GM21825 (cell line): Measurements from ENCODE around the gene MPRIP.

ENCODE experiments used
- ATAC-seq: cut with Tn5 transposase; IDR thresholded peaks from one replicate; pipeline ENCODE4 v1.9.1; 2021; ENCODE audit warnings: mild to moderate bottlenecking, moderate library complexity; ENCODE audit not compliant: unreplicated experiment

Gene MPRIP

DNA sequence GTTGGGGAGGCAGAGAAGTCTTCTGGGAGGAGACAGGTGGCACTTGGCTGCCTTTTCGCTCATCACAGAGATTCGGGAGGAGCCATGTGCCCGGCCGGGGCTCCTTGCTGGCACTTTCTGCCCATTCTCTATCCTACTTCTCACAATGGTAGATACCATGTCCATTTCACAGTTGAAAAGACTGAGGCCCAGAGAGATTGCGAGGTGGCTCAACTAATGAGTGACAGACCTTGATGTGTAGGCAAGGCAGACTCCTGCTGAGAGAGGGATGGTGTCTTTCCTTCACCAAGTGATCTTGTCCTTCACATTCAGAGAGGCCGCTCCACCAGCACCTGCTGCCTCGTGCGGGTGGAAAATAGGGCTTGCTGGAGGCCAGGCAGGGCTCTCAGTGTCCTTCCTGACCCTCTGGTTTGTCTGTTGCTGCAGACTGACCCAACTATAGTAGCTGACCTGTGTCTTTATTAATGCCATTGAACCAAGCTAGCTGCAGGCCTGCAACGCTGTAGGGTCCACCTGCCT, 42.1 kb downstream of the MPRIP start:
- ATAC-seq, result no peak

GRCh38 chr17:17084941-17085340, 42.7 kb downstream of the MPRIP start:
- ATAC-seq, result no peak

DNA sequence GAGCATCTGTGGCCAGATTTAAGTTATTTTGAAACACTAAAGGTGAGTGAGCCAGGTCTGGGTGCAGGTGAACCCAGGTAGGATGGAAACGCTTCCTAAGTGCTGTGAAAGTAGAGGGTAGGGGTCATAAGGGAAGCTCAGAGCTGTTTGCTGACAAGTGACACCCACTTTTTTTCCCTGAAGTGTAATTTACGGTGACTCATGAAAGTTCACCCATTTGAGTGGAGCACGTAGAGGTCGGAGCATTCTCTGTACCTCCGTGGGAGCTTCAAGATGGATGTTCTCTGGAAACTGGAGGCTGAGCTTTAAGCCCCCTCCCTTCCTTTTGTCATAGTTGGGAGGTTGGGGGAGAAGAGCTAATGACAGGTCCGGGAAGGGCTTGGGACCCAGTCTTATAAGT, 44.3 kb downstream of the MPRIP start:
- ATAC-seq, result no peak

DNA sequence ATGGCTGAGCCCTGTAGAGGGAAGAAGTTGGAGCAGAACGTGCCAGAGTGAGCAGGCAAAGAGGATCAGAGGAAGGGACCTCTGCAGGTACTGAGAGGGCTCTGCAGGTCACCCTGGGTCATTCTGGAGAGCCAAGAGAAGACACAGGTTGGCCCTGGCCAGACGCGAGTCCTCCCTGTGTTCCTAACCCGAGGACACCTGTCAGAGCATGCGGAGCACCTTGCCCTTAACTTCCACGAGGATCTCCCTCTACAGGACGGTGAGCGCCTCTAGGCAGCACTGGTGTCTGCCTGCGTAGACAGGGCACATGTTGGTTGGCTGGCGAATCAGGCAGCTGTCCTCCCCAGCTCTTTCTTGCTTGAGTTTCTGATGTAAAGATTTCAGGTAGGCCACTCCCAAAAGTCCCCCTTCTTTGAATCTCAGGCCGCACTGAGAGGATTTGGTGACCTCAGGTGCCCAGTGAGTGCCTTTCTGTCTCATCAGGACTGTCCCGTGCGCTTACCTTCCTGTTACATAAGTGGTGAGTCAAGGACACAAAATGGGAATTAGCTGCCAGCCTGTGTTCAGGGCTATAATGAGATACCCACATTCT, 45.3 kb downstream of the MPRIP start:
- no peak for ATAC-seq

DNA sequence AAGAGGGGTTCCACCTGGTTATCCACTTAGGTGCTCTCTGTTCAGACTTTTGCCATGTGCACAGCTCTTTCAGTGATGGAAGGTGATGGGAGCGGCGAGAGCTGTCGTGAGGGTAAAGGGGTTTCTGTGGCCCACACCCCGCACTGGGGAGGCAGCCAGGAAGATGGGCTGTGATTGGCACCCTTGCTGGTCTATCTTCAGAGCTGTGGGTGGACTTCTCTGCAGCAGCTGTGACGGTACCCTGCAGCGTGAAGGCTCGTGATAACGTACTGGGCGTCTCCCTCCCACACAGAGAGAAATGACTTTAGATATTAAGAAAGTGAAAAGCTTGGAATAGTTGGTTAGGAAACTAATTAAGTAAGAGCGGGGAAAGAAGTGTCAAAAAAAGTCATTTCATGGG, 45.8 kb downstream of the MPRIP start:
- ATAC-seq, result no peak

DNA sequence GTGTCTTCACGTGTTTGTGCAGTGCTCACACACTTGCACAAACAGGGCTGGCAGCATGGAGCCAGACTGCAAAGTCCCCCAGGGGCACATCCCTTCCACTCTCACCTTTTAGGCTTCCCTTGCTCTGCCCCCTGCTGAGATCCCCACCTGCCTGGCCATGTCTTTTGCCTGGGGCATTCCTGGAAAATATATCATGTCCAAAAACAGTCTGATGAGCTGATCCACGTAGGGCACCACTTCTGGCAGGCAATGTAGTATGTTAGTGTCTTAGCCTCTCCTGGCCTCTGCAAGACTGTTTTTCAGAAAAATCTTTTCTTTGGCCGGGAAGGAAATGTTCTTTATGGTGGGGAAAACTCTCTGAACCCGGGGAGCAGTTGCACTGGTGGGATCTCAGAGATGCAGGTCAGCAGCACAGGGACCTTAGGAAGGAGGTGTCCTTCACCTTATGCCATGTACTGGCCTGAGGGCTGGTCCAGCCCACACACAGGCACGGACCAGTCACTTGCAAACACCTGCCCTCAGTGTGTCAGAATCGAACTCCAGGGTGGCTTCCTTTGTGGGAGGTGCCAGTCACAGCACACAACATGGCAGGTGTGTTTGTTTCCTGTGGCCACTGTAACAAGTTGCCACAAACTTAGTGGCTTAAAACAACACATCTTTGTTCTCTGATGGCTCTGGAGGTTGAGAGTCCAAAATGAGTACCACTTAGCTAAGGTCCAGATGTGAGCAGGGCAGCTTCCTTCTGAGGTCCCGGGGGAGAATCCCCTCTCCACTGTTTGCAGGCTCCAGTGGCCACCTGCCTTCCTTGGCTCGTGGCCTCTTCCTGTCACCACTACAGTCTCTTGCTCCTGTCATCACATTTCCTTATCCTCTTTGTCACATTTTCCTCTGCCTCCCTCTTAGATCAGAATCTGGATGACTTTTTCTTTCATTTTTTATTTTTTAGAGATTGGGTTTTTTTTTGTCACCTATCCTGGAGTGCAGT, 46.6 kb downstream of the MPRIP start:
- no peak for ATAC-seq

DNA sequence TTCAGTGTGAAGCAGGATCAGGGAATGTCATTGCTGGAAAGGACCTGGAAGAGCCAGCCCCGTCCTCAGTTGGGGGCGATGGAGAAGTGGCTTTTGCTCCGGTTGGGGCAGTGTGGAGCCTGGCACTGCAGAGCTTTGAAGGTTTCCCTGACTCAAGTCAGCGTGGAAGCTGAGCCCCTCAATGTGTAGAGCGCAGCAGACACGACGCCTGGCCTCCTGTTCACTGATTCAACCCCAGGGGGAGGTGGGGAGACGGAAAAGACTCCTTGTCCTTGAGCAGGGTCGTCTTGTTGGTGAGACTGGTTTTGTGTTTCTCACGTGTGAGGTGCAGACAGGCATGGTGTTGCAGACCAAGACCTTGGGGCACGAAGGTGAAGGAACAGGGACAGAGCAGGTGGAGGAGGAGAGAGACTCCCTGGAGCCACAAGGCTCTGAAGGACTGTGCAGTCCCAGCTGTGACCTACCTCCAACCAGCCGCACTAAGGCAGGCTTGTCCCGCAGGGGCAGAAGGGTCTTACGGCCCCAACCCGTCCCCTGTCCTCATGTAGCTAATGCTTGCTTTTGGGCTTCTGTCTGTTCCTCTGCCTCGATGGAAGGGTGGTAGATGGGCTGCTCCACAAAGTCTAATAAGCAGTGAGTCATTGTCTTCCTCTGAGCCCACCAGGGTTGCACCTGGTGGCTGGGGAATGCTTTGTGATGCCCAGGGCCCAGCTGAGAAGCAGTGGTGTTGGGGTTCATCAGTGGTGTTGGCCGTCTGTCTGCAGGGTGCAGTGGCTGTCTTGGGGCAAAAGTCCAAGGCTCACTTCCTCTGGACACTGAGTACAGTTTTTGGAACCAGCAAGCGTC, 47.8 kb downstream of the MPRIP start:
- no peak for ATAC-seq

DNA sequence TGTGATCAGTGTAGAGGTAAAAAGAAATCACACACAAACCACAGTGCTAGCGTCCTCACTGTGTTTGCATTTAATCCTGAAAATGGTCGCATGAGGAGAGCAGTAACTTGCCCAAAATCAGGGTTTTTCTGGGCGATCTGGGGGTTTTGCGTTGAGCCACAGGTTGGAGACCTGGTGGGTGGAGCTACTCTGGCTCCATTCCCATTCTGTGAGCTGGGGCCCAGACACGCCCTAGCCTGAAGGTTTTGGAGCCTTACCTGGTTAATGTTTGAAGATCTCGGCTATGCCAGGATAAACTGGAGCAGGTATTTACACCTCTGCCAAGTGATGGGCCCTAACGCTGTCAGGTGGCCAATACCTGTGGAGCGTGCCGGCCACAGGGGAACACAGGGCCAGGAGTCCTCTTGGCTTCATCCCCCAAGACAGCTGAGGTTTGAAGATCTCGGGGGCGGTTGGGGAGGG, 48.4 kb downstream of the MPRIP start:
- ATAC-seq, result no peak

DNA sequence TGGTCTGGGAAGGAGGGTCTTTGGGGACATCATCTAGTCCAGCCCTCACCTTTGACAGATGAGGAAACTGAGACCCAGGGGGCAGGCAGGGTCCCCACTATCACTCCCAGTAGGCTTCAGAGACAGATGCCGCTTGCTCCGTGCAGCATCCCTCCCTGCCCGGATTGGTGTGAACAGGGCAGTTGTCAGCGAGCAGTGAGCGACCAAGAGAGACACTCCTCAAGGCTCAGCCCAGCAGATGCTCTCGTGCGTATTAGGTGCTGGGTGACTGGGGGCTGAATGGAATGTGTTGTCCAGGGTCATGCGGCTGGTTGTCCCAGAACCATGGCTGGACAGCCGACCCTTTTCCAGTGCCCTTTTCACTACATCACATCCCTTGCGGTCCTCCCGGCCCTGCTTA, 49.0 kb downstream of the MPRIP start:
- ATAC-seq, result no peak

DNA sequence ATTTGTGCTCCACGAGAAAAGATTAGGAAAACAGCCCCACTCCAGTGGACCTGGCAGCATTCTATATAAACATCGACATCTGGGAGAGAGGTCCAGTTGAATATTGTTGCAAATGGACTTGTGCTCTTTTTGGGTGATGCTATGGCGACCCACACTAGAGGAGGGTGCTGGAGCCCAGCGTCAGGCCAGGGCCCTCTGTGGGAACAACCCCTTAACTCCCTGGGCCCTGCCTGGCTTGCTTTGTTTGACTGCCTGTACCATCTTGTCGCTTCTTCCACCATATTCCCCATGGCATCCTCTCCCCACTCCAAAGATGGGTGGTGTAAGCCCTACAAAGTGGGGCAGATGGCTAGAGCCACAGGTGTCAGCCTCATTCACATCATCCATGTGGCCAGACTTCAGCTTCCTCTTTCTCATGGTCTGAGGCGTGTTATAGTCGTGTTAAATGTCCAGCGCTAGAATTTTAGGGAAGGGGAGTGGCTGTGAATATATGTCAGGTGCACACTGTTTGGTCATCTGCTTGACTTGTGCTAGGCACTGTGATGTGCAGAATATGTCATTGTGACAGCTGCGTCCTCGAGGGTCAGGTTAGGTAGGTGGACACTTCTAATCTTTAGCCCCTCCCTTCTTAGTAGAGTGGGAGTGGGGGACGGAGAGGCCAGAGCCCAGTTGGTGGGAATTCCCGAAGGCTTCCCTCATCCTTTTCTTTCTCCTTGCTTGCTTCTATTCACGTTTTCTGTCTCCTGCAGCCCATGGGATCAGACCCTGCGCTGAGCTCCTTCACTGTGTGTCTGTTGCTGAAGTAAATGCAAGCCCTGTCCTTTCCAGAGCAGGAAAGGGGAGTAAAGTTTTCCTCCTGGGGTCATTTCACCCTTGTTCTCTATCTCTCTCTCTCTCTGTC, 49.8 kb downstream of the MPRIP start:
- ATAC-seq, result no peak

- no peak for ATAC-seq
Measured at GRCh38 chr17:17093764-17094163, 51.5 kb downstream of the MPRIP start.

- no peak for ATAC-seq
Measured at GRCh38 chr17:17096438-17097178, 54.4 kb downstream of the MPRIP start.

- ATAC-seq, result no peak
Measured at GRCh38 chr17:17097763-17098345, 55.6 kb downstream of the MPRIP start.

- ATAC-seq, result no peak
Measured at GRCh38 chr17:17098551-17099179, 56.4 kb downstream of the MPRIP start.

GRCh38 chr17:17102176-17102575, 59.9 kb downstream of the MPRIP start:
- no peak for ATAC-seq

DNA sequence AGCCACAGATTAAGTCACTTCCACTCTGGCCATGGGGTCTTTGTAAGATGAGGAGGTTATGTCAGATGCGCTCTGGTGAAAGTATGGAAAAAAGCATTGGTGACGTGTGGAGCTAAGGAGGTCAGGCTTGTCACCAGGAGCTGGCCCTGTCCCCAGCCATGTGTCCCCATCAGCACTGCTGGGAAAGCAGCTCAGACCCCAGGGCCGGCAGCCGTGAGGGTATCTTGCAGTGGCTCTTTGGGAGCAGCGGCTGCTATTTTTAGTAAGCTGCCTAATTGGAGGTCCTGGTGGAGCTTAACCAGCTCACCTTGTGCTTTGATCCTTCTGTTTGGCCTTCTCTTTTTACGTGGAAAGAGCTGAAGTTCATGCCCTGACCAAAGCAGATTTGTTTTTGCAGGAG, 60.9 kb downstream of the MPRIP start:
- no peak for ATAC-seq

- no peak for ATAC-seq
Measured at GRCh38 chr17:17104036-17104435, 61.8 kb downstream of the MPRIP start.

GRCh38 chr17:17104494-17104893, 62.2 kb downstream of the MPRIP start:
- no peak for ATAC-seq

- no peak for ATAC-seq
Measured at GRCh38 chr17:17105976-17106375, 63.7 kb downstream of the MPRIP start.
